Breast epithelium (tissue), 4 donors: ENCODE results near the gene KIF17. TPM values are rescaled to one million over a fixed set of nuclear protein-coding genes. Genes with fewer than 3 reads are reported as not detected.

ENCODE experiments used
- DNase-seq, 2 donors: peaks; one replicate each; pipeline ENCODE4 v3.0.0-alpha.2; 2019; ENCODE audit warnings: low spot score in 2 of 2
- H3K27ac ChIP-seq, 2 donors: fragments of 200-600 bp; sonication (generic) in 1 of 2; one replicate each; pipeline ENCODE4 v1.5.1; 2016 to 2019; ENCODE audit warnings: mild to moderate bottlenecking in 1 of 2
- H3K27me3 ChIP-seq, 2 donors: fragments of 200-600 bp; sonication (generic) in 1 of 2; one replicate each; pipeline versions ENCODE4 v1.5.1 to v1.6.0; 2017 to 2019; ENCODE audit warnings: control low read depth in 1 of 2, mild to moderate bottlenecking in 1 of 2
- H3K36me3 ChIP-seq: fragments of 200-600 bp; one replicate; pipeline ENCODE4 v1.5.1; 2019
- H3K4me1 ChIP-seq, 2 donors: fragments of 200-600 bp; sonication (generic); one replicate each; pipeline ENCODE4 v1.5.1; 2016 to 2019; ENCODE audit warnings: control low read depth in 1 of 2
- H3K4me3 ChIP-seq, 3 donors: fragments of 200-600 bp; sonication (generic); 1 replicate in 2 of 3; 2 replicates in 1 of 3; pipeline ENCODE4 v1.5.1; 2016 to 2019; ENCODE audit warnings: mild to moderate bottlenecking in 3 of 3, moderate library complexity in 2 of 3
- H3K9me3 ChIP-seq, 2 donors: fragments of 200-600 bp; sonication (generic) in 1 of 2; one replicate each; pipeline ENCODE4 v1.5.1; 2016 to 2019; ENCODE audit warnings: control low read depth in 1 of 2
- POLR2A ChIP-seq: fragments of 450-650 bp; IDR thresholded peaks from one replicate; pipeline ENCODE4 v1.6.1; 2016; ENCODE audit warnings: antibody characterized with exemption, mild to moderate bottlenecking, moderate library complexity
- POLR2AphosphoS5 ChIP-seq, 3 donors: sonication (generic); formaldehyde crosslinking; IDR thresholded peaks; one replicate each; pipeline ENCODE4 v1.6.1; 2017; ENCODE audit warnings: antibody characterized with exemption in 3 of 3
- intact Hi-C: fragments of 100-400 bp; cut with DNase I; formaldehyde crosslinking; loops from one replicate; pipeline ENCODE4 v1.15.1; 2023; ENCODE audit warnings: low total_unique reads
- total RNA-seq, 3 donors: library from RNA; depleted of rRNA; stranded (reverse); fragments of >200 nt; gene quantifications; one replicate each; pipeline ENCODE4 v1.1.0, GENCODE V29; 2016
- TF ChIP-seq, protein P1 (sequence below), 3 donors: fragments of 450-650 bp; IDR thresholded peaks; one replicate each; pipeline ENCODE4 v1.5.1; 2016 to 2017; ENCODE audit warnings: antibody characterized with exemption in 3 of 3, mild to moderate bottlenecking in 3 of 3, moderate library complexity in 3 of 3

Gene KIF17
- total RNA-seq, 3 donors from 2014 or later = 1.8 to 3.5 (median 2.0) TPM

DNA sequence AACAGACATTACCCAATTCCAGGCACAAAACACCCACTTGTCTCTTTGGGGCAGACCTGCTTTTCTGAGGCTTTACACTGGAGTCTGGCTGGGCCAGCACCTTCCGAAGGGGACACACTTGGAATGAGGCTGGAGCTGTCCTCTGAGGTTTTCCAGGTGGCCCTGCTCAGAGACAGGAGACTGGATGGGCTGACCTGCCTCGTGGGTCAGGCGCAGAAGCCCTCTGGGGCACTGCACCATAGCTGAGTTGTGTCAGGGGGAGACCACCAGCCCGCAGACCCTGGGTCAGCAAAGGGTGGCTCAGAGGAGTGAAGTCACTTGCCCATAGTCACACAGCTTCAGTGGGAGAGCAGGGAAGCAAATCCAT lies 12.9 kb upstream of the KIF17 start:
- intact Hi-C loops = no loop called here
- peaks cover 4% of the 10 kb centered on the region in 2 donors for H3K27me3 ChIP-seq
- peak in 1 of 2 donors; percentile 14 for DNase-seq

DNA sequence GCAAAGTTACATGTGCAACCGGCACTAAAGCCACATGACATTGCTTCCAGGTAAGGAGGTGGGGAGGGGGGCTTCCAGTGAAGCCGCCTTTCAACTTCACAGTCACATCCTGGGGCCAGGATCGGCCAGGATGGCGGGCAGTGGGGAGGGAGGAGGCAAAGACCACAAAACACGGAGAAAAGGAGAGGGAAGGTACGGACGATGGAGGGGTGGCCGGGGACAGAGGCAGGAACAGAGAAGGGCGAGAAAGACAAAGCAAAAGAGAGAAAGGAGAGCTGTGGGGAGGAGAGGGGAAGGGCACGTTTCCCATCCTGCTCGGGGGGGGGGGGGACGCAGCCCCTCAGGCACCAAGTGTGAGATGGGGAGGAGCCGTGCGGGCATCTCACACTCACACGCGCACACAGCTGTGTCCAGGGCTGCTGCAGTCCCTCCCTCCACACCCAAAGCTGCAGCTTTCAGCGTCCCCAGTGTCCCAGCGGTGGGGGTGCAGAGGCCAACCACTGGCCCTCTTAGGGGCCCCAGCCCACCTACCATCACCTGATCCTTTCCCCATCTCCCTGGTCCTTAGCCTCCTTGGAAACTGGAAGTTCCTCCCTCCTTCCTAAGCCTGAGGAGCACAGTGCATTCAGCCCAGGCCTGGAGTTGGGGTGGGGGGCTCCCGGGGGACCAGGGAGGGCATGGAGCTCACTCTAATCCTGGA lies 12.3 kb upstream of the KIF17 start:
- H3K4me1 ChIP-seq = peaks cover 0 to 12% of the 10 kb centered on the region in 2 donors
- TF ChIP-seq POLR2AphosphoS5 (IDR thresholded peaks at IDR 0.05) (no peak), POLR2A (no peak)
- TF ChIP-seq, protein P1, sequence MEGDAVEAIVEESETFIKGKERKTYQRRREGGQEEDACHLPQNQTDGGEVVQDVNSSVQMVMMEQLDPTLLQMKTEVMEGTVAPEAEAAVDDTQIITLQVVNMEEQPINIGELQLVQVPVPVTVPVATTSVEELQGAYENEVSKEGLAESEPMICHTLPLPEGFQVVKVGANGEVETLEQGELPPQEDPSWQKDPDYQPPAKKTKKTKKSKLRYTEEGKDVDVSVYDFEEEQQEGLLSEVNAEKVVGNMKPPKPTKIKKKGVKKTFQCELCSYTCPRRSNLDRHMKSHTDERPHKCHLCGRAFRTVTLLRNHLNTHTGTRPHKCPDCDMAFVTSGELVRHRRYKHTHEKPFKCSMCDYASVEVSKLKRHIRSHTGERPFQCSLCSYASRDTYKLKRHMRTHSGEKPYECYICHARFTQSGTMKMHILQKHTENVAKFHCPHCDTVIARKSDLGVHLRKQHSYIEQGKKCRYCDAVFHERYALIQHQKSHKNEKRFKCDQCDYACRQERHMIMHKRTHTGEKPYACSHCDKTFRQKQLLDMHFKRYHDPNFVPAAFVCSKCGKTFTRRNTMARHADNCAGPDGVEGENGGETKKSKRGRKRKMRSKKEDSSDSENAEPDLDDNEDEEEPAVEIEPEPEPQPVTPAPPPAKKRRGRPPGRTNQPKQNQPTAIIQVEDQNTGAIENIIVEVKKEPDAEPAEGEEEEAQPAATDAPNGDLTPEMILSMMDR (IDR thresholded peaks at IDR 0.05) = no peak
- no peak overlapping the region for H3K27ac ChIP-seq
- no peaks in the 10 kb centered on the region for H3K9me3 ChIP-seq
- intact Hi-C loops = no loop called here
- peaks cover 4% of the 10 kb centered on the region in 2 donors for H3K27me3 ChIP-seq
- peak in 1 of 2 donors; percentile 14 for DNase-seq
- no peaks in the 10 kb centered on the region for H3K36me3 ChIP-seq
- H3K4me3 ChIP-seq = no peak overlapping the region

More for the DNA sequence above, 12.9 kb upstream of the KIF17 start:
- H3K4me3 ChIP-seq = no peak overlapping the region
- H3K4me1 ChIP-seq = peaks cover 0 to 12% of the 10 kb centered on the region in 2 donors
- no peak overlapping the region for H3K27ac ChIP-seq
- no peaks in the 10 kb centered on the region for H3K36me3 ChIP-seq
- H3K9me3 ChIP-seq = no peaks in the 10 kb centered on the region
- no peak for TF ChIP-seq POLR2A
- no peak for TF ChIP-seq POLR2AphosphoS5 (IDR thresholded peaks at IDR 0.05)
- TF ChIP-seq, protein P1 (IDR thresholded peaks at IDR 0.05) = no peak

DNA sequence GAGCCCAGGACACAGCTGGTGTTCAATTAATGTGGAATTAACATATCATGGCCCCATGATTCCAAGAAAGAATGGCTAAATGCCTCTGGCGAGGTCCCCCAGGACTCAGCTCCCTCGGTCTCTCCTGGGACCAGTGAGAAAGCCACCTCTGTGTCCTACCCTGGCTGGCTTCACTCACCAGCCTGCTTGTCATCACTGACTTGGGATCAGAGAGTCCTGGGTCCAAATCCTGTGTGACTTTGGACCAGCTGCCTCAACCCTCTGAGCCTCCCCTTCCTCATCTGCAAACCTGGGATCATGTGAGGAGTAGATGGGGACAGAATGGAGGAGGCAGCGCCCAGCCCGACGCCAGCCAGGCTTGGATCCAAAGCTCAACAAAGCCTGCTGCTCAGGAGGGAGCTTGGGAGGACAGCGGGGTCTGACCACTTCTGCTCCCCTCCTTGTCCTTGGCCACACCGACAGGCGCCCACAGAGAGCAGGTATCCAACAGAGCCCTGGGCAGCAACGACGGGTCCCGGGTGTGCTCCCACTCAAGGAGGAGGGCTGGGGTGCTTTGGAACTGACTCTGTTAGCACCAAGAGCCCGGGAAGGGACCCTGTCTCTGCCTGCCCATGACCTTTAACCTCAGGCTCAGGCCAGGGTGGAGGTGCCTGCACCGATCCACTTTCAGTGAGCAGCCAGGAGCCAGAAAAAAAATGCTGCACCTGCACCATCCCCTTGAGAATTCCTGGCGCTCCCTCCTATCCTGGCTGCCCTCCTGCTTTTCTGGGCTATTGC lies 11.5 kb upstream of the KIF17 start:
- Histone ChIP-seq H3K9me3 (no peaks in the 10 kb centered on the region), H3K27me3 (peaks cover 4% of the 10 kb centered on the region in 2 donors), H3K4me3 (no peak overlapping the region), H3K36me3 (no peaks in the 10 kb centered on the region), H3K27ac (no peak overlapping the region), H3K4me1 (peaks cover 0 to 12% of the 10 kb centered on the region in 2 donors)
- no peak for DNase-seq
- intact Hi-C loops = no loop called here
- TF ChIP-seq, protein P1 (IDR thresholded peaks at IDR 0.05) = no peak
- TF ChIP-seq POLR2AphosphoS5 (IDR thresholded peaks at IDR 0.05) (no peak), POLR2A (no peak)

DNA sequence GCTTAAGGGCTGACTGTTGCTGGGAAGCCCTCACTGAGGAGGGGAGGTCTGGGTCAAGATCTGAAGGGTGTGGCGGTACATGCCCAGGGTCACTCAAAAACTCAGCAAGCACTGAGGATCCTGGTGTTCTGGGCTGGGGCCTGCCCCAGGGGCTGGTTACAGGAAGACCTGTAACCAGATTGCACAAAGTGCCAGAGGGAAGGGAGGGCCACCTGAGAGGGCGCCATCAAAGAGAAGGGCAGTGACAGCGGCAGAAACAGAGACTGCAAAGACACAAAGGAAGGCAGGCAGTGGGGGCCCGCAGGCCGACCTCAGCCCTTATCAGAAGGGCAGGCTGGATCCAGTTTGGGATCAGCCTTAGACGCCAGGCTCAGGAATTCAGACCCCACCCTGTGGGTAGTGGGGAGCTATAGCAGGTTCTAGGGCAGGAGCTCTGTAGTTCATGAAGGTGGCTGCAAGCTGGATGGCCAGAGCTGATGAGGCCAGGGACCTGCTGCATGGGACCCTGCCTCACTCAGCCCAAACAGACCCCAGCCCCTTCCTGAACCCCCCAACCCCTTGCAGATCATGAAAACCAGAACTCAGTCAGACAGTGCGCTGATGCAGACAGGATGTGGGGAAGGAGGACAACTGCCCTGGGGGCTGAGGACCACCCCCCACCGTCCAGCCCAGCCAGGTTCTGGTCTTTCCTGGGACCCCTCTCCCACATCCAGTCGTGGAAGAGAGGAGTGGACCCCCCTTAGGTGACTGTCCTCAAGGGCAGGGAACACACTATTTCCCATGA lies 10.8 kb upstream of the KIF17 start:
- intact Hi-C loops = no loop called here
- Histone ChIP-seq H3K27me3 (peaks cover 4% of the 10 kb centered on the region in 2 donors), H3K9me3 (no peaks in the 10 kb centered on the region), H3K36me3 (no peaks in the 10 kb centered on the region), H3K27ac (no peak overlapping the region), H3K4me3 (no peak overlapping the region), H3K4me1 (peaks cover 0 to 12% of the 10 kb centered on the region in 2 donors)
- no peak for TF ChIP-seq POLR2AphosphoS5 (IDR thresholded peaks at IDR 0.05)
- no peak for TF ChIP-seq POLR2A
- TF ChIP-seq, protein P1 (IDR thresholded peaks at IDR 0.05) = no peak
- no peak for DNase-seq
